ENCODE measurements around the gene ADRA1B. TPM values are rescaled to one million over a fixed set of nuclear protein-coding genes. Genes with fewer than 3 reads are reported as not detected.

The ADRA1B gene
- total and polyA plus RNA-seq, 4 donors, result 2.1 to 11.6 (median 7.0) TPM

DNA sequence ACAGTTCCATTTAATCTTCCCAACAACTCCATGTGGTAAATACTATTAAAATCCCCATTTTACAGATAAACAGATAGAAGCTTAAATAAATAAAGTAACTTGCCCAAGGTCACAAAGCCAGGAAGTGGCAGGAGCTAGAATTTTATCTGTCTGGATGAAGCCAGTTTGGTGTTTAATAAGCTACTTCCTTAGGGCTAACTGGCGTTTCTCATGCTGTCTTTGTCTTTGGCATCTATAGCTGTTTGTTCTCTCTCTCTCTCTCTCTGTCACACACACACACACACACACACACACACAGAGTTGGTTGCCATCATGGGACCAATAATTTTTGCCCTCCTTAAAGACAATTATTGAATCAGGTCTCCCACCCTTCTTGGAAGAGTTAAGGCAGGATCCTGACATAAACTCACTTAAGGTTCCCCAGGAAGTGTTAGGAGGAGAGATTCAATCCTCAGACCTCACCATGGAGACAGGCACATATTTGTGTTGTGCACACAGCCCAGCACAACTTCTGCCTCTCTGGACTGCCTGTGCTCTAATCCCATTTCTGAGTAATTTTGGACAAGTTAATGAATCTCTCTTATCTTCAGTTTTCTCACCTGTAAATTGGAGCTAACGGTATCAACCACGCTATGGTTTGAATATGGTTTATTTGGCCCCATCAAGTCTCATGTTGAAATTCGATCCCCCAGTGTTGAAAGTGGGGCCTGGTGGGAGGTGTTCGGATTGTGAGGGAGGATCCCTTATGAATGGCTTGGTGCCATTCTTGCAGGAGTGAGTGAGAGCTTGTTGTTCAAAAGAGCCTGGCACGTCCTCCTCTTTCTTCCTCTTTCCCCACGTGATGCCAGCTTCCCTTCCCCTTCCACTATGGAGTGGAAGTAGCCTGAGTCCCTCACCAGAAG lies 8.3 kb upstream of the ADRA1B start:
- no peaks in the 10 kb centered on the region for H3K36me3 ChIP-seq (ENCODE audit: control insufficient read depth, insufficient read depth, low read length)
- H3K27ac ChIP-seq (ENCODE audit: low read depth, low read length), result no peak overlapping the region
- 60% methylated on average over 4 of the region's 7 CpGs for WGBS (ENCODE audit: insufficient coverage)
- H3K4me1 ChIP-seq (ENCODE audit: control insufficient read depth, insufficient read depth, low read length), result peaks cover 12% of the 10 kb centered on the region
- DNase-seq (ENCODE audit: low read depth in 4 of 6, low spot score in 6 of 6), result no peak
- no peaks in the 10 kb centered on the region for H3K9me3 ChIP-seq (ENCODE audit: control insufficient read depth, insufficient read depth, low read length)
- H3K4me3 ChIP-seq (ENCODE audit: low read depth, low read length), result no peak overlapping the region
- no peaks in the 10 kb centered on the region for H3K27me3 ChIP-seq (ENCODE audit: control insufficient read depth, insufficient read depth, low read length)

GRCh38 chr5:159908591-159908940 lies 7.7 kb upstream of the ADRA1B start:
- H3K9me3 ChIP-seq (ENCODE audit: control insufficient read depth, insufficient read depth, low read length), result no peaks in the 10 kb centered on the region
- DNase-seq (ENCODE audit: low read depth in 4 of 6, low spot score in 6 of 6), result no peak
- WGBS (ENCODE audit: insufficient coverage), result 100% methylated on average over 2 of the region's 5 CpGs
- no peak overlapping the region for H3K4me3 ChIP-seq (ENCODE audit: low read depth, low read length)
- peaks cover 12% of the 10 kb centered on the region for H3K4me1 ChIP-seq (ENCODE audit: control insufficient read depth, insufficient read depth, low read length)
- no peak overlapping the region for H3K27ac ChIP-seq (ENCODE audit: low read depth, low read length)
- H3K27me3 ChIP-seq (ENCODE audit: control insufficient read depth, insufficient read depth, low read length), result no peaks in the 10 kb centered on the region
- no peaks in the 10 kb centered on the region for H3K36me3 ChIP-seq (ENCODE audit: control insufficient read depth, insufficient read depth, low read length)

DNA sequence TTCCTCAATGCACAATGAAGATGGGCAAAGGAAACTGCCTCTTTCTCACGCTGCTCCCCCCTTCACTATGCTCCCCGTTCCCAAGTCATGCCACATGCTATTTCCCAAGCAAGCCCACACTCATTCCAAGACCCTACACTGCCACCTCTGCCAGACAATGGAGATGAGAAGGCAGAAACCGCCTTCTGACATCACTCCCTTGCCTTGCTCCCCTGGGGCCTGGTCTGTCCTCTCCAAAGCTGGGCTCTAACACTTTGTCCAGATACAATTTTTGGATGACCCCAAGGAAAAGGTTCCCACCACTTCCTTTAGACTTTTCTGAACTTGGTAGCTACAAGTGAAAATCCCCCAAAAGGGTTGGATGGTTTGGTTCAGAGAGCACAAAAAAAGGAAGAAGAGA lies 7.2 kb upstream of the ADRA1B start:
- Histone ChIP-seq H3K9me3 (ENCODE audit: control insufficient read depth, insufficient read depth, low read length) (no peaks in the 10 kb centered on the region), H3K4me1 (ENCODE audit: control insufficient read depth, insufficient read depth, low read length) (peaks cover 12% of the 10 kb centered on the region), H3K36me3 (ENCODE audit: control insufficient read depth, insufficient read depth, low read length) (no peaks in the 10 kb centered on the region), H3K27me3 (ENCODE audit: control insufficient read depth, insufficient read depth, low read length) (peaks cover 5% of the 10 kb centered on the region), H3K4me3 (ENCODE audit: low read depth, low read length) (no peak overlapping the region), H3K27ac (ENCODE audit: low read depth, low read length) (no peak overlapping the region)
- DNase-seq (ENCODE audit: low read depth in 4 of 6, low spot score in 6 of 6), result peak in 1 of 6 donors; percentile 33
- 47% methylated on average over 3 of the region's 3 CpGs for WGBS (ENCODE audit: insufficient coverage)

- Histone ChIP-seq H3K27ac (ENCODE audit: low read depth, low read length) (no peak overlapping the region), H3K27me3 (ENCODE audit: control insufficient read depth, insufficient read depth, low read length) (peaks cover 11% of the 10 kb centered on the region), H3K4me3 (ENCODE audit: low read depth, low read length) (no peak overlapping the region), H3K9me3 (ENCODE audit: control insufficient read depth, insufficient read depth, low read length) (no peaks in the 10 kb centered on the region), H3K36me3 (ENCODE audit: control insufficient read depth, insufficient read depth, low read length) (no peaks in the 10 kb centered on the region), H3K4me1 (ENCODE audit: control insufficient read depth, insufficient read depth, low read length) (peaks cover 12% of the 10 kb centered on the region)
- no peak for DNase-seq (ENCODE audit: low read depth in 4 of 6, low spot score in 6 of 6)
- 72% methylated on average over 4 of the region's 5 CpGs for WGBS (ENCODE audit: insufficient coverage)
Measured at GRCh38 chr5:159910207-159910842, 6.0 kb upstream of the ADRA1B start.

- WGBS (ENCODE audit: insufficient coverage), result 50% methylated on average over 1 of the region's 2 CpGs
- Histone ChIP-seq H3K9me3 (ENCODE audit: control insufficient read depth, insufficient read depth, low read length) (no peaks in the 10 kb centered on the region), H3K27ac (ENCODE audit: low read depth, low read length) (no peak overlapping the region), H3K36me3 (ENCODE audit: control insufficient read depth, insufficient read depth, low read length) (no peaks in the 10 kb centered on the region), H3K4me3 (ENCODE audit: low read depth, low read length) (no peak overlapping the region), H3K4me1 (ENCODE audit: control insufficient read depth, insufficient read depth, low read length) (peaks cover 14% of the 10 kb centered on the region), H3K27me3 (ENCODE audit: control insufficient read depth, insufficient read depth, low read length) (peaks cover 11% of the 10 kb centered on the region)
- no peak for DNase-seq (ENCODE audit: low read depth in 4 of 6, low spot score in 6 of 6)
Measured at GRCh38 chr5:159910843-159911229, 5.4 kb upstream of the ADRA1B start.

GRCh38 chr5:159911349-159911748 lies 4.9 kb upstream of the ADRA1B start:
- no peak overlapping the region for H3K4me3 ChIP-seq (ENCODE audit: low read depth, low read length)
- H3K27me3 ChIP-seq (ENCODE audit: control insufficient read depth, insufficient read depth, low read length), result peaks cover 11% of the 10 kb centered on the region
- no peak for DNase-seq (ENCODE audit: low read depth in 4 of 6, low spot score in 6 of 6)
- H3K27ac ChIP-seq (ENCODE audit: low read depth, low read length), result no peak overlapping the region
- H3K9me3 ChIP-seq (ENCODE audit: control insufficient read depth, insufficient read depth, low read length), result no peaks in the 10 kb centered on the region
- H3K4me1 ChIP-seq (ENCODE audit: control insufficient read depth, insufficient read depth, low read length), result peaks cover 16% of the 10 kb centered on the region
- H3K36me3 ChIP-seq (ENCODE audit: control insufficient read depth, insufficient read depth, low read length), result no peaks in the 10 kb centered on the region
- 87% methylated on average over 4 of the region's 4 CpGs for WGBS (ENCODE audit: insufficient coverage)

- peaks cover 11% of the 10 kb centered on the region for H3K27me3 ChIP-seq (ENCODE audit: control insufficient read depth, insufficient read depth, low read length)
- no peak overlapping the region for H3K27ac ChIP-seq (ENCODE audit: low read depth, low read length)
- H3K36me3 ChIP-seq (ENCODE audit: control insufficient read depth, insufficient read depth, low read length), result no peaks in the 10 kb centered on the region
- H3K9me3 ChIP-seq (ENCODE audit: control insufficient read depth, insufficient read depth, low read length), result no peaks in the 10 kb centered on the region
- no peak for DNase-seq (ENCODE audit: low read depth in 4 of 6, low spot score in 6 of 6)
- H3K4me3 ChIP-seq (ENCODE audit: low read depth, low read length), result no peak overlapping the region
- WGBS (ENCODE audit: insufficient coverage), result 100% methylated on average over 1 of the region's 4 CpGs
- peaks cover 24% of the 10 kb centered on the region for H3K4me1 ChIP-seq (ENCODE audit: control insufficient read depth, insufficient read depth, low read length)
Measured at GRCh38 chr5:159912033-159912800, 4.1 kb upstream of the ADRA1B start.

- Histone ChIP-seq H3K27me3 (ENCODE audit: control insufficient read depth, insufficient read depth, low read length) (peaks cover 11% of the 10 kb centered on the region), H3K4me1 (ENCODE audit: control insufficient read depth, insufficient read depth, low read length) (peaks cover 25% of the 10 kb centered on the region), H3K27ac (ENCODE audit: low read depth, low read length) (no peak overlapping the region), H3K36me3 (ENCODE audit: control insufficient read depth, insufficient read depth, low read length) (no peaks in the 10 kb centered on the region), H3K4me3 (ENCODE audit: low read depth, low read length) (no peak overlapping the region), H3K9me3 (ENCODE audit: control insufficient read depth, insufficient read depth, low read length) (no peaks in the 10 kb centered on the region)
- peak in 1 of 6 donors; percentile 34 for DNase-seq (ENCODE audit: low read depth in 4 of 6, low spot score in 6 of 6)
- 51% methylated on average over 5 of the region's 6 CpGs for WGBS (ENCODE audit: insufficient coverage)
Measured at GRCh38 chr5:159913048-159913447, 3.2 kb upstream of the ADRA1B start.

- DNase-seq (ENCODE audit: low read depth in 4 of 6, low spot score in 6 of 6), result peak in 1 of 6 donors; percentile 71
- no peaks in the 10 kb centered on the region for H3K9me3 ChIP-seq (ENCODE audit: control insufficient read depth, insufficient read depth, low read length)
- no peak overlapping the region for H3K27ac ChIP-seq (ENCODE audit: low read depth, low read length)
- no peaks in the 10 kb centered on the region for H3K36me3 ChIP-seq (ENCODE audit: control insufficient read depth, insufficient read depth, low read length)
- peaks cover 22% of the 10 kb centered on the region for H3K4me1 ChIP-seq (ENCODE audit: control insufficient read depth, insufficient read depth, low read length)
- H3K4me3 ChIP-seq (ENCODE audit: low read depth, low read length), result no peak overlapping the region
- peaks cover 11% of the 10 kb centered on the region for H3K27me3 ChIP-seq (ENCODE audit: control insufficient read depth, insufficient read depth, low read length)
Measured at GRCh38 chr5:159913501-159913900, 2.8 kb upstream of the ADRA1B start.
